GM04503 (cell line): ENCODE measurements around the gene IMMP2L.
A peak's percentile ranks its signal among the peaks of the same experiment; 100 is the strongest.
"Not testable (repeated sequence)": the region's sequence is repeated elsewhere in the genome, so short reads cannot be mapped to it uniquely, and the experiment has no call there.

ENCODE experiments used
- DNase-seq: peaks from one replicate; pipeline ENCODE4 v3.0.0-alpha.2; 2012; ENCODE audit warnings: low read depth

IMMP2L gene

DNA sequence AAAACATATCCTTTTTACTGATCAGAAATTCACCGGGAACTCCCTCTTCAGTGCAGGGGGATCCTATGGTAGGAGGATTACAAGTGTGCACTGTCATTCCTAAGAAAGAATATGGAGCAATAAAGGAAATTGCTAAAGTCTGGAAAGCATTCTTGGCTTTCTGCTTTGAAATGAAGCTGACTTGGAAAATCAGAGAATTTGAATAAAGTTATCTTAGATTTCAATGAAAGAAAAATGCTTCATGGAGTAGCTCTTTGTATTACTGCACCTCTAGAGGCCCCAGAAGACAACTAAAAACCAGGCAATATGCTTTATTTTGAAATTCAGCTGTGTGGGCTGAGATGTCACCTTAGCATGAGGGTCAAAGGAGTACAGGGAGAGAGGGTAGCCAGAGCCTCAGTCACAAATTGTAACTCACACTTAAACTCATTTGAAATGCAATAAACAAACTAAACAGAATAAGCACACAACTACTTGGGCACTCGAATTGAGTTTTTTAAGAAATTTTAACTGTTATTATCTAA lies 102.5 kb downstream of the IMMP2L start:
- DNase-seq: no peak

- DNase-seq: no peak
Observed at GRCh38 chr7:111459065-111459756, 103.1 kb downstream of the IMMP2L start.

DNA sequence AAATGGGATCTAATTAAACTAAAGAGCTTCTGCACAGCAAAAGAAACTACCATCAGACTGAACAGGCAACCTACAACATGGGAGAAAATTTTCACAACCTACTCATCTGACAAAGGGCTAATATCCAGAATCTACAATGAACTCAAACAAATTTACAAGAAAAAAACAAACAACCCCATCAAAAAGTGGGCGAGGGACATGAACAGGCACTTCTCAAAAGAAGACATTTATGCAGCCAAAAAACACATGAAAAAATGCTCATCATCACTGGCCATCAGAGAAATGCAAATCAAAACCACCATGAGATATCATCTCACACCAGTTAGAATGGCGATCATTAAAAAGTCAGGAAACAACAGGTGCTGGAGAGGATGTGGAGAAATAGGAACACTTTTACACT lies 111.6 kb downstream of the IMMP2L start:
- not testable (repeated sequence) for DNase-seq

DNA sequence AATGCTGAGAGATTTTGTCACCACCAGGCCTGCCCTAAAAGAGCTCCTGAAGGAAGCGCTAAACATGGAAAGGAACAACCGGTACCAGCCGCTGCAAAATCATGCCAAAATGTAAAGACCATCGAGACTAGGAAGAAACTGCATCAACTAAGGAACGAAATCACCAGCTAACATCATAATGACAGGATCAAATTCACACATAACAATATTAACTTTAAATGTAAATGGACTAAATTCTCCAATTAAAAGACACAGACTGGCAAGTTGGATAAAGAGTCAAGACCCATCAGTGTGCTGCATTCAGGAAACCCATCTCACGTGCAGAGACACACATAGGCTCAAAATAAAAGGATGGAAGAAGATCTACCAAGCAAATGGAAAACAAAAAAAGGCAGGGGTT lies 114.8 kb downstream of the IMMP2L start:
- DNase-seq: not testable (repeated sequence)

DNA sequence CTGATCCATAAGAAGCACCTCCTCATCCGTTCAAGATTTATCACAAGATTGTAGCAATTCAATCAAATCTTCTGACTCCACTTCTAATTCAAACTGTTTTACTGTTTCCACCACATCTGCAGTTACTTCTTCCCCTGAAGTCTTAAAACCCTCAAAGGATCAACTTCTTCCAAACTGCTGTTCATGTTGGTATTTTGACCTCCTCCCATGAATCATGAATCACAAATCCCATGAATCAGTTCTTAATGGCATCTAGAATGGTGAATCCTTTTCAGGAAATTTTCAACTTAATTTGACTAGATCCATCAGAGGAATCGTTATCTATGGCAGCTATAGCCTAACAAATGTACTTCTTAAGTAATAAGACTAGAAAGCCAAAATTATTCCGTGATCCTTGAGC lies 122.3 kb downstream of the IMMP2L start:
- DNase-seq: no peak

DNA sequence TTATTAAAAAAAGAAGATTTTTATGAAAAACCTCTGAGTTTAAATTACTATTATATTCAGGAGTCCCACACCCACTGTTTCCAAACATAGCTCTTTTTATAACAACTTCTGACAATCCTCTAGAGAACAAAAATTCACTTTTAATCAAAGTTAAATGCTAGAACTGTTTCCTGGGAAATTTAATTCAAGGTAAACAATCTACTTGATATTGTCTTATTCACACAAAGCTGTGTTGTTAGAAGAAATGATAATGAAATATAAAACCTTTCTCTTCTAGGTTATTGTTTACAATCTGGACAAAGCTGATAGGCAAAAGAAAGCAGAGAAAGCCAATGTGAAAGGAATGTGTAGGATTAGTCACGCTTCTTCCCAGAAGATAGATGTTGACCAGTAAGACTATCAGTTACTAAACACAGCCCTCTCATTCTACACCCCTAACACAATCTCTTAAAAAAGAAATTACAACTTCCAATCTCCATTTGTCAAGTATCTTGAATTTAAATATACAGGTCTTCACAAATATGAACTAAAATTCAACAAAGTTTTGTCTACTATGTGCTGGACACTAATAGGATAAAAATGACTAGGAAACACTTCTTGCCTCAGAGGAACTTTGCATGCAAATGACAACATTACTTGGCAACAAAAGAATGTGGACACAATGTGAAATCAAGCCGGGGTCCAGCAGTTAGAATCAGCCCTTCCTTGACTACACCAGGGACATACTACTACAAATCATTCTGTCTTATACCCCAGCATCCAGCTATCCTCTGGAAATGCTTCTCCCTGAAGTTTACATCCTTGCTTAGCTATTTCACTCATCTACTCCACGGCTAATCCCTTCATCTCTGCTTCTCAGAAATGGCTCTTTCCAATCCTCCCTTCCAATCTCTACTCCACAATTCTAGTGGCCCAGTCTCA lies 123.7 kb downstream of the IMMP2L start:
- peak; percentile 50 for DNase-seq

DNA sequence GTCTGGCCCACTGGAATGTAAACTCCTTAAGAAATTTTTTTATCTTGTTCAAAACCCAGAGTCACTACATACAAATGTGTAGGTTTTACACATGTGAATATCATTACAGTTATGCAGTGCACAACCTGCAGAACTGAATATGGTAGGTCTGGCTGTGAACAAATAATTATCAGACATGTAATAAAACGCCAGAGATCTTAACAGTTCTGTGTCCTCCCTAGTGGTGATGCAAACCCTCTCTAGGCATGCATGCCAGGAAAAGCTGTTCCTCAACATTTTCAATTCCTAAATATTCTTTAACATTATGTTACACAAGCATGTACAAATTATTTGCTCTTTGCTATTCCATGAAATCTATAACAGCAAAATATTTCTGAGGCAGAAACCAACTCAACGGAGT lies 124.6 kb downstream of the IMMP2L start:
- DNase-seq: no peak

DNA sequence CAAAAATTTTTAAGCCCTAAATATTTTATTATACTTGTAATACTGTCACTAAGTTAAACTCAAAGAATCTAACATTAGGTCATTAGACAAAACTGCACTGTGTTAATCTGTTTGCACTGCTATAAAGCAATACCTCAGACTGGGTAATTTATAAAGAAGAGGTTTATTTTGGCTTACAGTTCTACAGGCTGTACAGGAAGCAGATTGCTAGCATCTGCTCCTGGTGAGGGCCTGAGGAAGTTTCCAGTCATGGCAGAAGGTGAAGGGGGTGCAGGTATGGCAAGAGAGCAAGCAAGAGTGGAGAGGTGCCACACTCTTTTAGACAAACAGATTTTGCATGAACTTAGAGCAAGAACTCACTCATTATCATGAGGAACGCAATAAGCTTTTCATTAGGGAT lies 125.7 kb downstream of the IMMP2L start:
- no peak for DNase-seq

DNA sequence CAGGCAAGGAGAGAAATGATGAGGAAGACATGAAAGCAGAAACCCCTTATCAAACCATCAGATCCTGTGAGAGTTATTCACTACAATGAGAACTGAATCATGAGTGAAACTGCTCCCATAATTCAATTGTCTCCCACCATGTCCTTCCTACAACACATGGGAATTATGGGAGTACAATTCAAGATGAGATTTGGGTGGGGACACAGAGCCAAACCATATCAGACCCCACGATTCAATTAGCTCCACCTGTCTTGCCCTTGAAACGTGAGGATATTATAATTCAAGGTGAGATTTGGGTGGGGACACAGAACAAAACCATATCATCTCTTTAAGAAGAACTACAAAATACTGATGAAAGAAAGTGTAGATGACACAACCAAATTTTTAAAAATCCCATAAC lies 128.9 kb downstream of the IMMP2L start:
- DNase-seq: no peak

- DNase-seq: no peak
Observed at GRCh38 chr7:111429781-111430180, 132.5 kb downstream of the IMMP2L start.

GRCh38 chr7:111424768-111425167 lies 137.5 kb downstream of the IMMP2L start:
- peak; percentile 68 for DNase-seq

DNA sequence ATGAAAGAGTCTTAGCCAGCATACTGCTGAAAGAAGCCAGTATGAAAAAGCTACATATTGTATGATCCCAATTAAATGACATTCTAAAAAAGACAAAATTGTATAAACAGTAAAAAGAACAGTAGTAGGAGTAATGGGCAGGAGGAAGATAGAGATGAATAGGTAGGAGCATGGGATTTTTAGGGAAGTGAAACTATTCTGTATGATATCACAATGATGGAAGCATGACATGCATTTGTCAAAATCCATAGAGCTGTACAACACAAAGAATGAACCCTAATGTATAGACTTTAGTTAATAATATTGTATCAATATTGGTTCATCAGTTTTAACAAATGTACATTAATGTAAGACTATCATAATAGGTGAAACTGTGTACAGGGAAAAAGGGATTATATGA lies 147.9 kb downstream of the IMMP2L start:
- no peak for DNase-seq

- DNase-seq: no peak
Observed at GRCh38 chr7:111413739-111414138, 148.6 kb downstream of the IMMP2L start.

DNA sequence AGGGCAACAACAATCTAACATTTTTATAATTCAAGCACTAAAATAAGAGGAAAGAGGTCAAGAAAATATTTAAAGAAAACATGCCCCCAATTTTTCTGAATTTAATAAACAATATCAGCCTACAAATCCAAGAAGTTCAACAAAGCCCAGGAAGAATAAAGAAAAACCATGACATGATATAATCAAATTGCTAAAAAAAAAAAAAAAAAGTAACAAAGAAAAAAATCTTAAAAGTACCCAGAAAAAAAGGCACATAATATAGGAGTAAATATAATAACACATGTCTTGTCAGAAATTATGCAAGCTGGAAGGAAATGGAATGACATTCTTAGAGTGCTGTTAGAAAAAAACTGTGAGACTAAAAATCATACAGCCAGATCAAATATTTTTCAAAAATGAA lies 151.4 kb downstream of the IMMP2L start:
- DNase-seq: no peak

DNA sequence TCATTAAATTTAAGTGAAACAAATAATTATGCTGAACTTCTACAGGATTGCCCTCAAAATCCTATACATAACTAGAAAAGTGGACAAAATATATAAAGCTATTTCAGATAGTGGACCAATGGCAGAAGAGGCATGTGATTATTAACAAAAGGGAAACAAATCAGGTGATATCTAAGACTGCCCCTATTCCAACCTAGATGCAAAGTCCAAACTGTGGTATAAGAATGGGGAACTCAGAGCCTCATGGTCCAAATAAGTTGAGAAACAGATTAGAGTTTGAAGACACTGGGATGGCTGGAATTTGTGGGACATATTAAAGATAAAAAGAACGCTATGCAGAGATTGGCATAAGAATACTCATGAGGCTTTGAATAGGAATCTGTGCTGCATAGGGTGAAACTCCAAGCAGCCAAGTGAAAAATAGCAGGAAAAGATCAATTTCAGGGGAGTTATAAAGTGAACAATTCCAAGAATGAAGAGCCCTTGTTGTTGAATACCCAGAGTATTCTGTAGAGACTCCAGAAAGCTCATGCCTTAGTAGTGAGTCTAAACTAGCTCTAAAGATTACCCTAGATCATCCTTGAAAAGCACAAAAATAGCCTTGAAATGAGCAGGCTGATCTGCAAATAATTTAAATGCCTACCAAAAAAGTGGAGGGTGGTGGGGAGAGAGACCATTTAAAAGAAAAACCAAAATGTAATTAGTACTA lies 152.4 kb downstream of the IMMP2L start:
- DNase-seq: peak; percentile 68

GRCh38 chr7:111408724-111409123 lies 153.6 kb downstream of the IMMP2L start:
- no peak for DNase-seq

GRCh38 chr7:111407258-111407657 lies 155.0 kb downstream of the IMMP2L start:
- no peak for DNase-seq

DNA sequence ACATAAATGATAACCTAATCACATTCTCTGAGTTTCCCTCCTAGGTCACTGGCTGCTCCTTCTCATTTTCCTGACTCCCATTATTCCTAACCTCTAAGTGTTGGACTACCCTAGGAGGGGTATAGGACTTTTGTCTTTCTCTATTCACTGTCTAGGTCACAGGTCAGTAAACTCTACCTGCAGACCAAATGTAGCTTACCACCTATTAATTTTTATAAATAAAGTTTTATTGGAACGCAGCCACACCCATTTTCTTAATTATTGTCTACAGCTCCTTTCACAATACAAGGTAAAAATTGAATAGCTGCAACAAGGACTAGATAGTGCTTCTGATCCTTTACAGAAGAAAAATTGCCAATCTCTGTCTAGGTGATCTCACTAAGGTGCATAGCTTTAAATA lies 156.7 kb downstream of the IMMP2L start:
- no peak for DNase-seq

GRCh38 chr7:111401516-111401915 lies 160.8 kb downstream of the IMMP2L start:
- no peak for DNase-seq

GRCh38 chr7:111400088-111400487 lies 162.2 kb downstream of the IMMP2L start:
- no peak for DNase-seq

GRCh38 chr7:111394891-111395290 lies 167.4 kb downstream of the IMMP2L start:
- no peak for DNase-seq

GRCh38 chr7:111393011-111393754 lies 169.1 kb downstream of the IMMP2L start:
- DNase-seq: no peak
